IMR-90 (cell line): Measurements from ENCODE around the gene SDK1.

Source experiments
- BHLHE40 ChIP-seq: fragments of 150-350 bp; IDR thresholded peaks from 2 replicates; pipeline ENCODE4 v1.6.1; 2016; ENCODE audit warnings: mild to moderate bottlenecking, low read depth, low read length
- POLR2A ChIP-seq: IDR thresholded peaks from 2 replicates; pipeline ENCODE4 v1.6.1; 2012; ENCODE audit warnings: mild to moderate bottlenecking, low read depth, low read length
- TF ChIP-seq, protein P1 (sequence below): conservative IDR thresholded peaks from 2 replicates; pipeline ENCODE4 v1.5.1; 2012; ENCODE audit warnings: mild to moderate bottlenecking, low read depth, low read length, improper control_type of control experiment

DNA sequence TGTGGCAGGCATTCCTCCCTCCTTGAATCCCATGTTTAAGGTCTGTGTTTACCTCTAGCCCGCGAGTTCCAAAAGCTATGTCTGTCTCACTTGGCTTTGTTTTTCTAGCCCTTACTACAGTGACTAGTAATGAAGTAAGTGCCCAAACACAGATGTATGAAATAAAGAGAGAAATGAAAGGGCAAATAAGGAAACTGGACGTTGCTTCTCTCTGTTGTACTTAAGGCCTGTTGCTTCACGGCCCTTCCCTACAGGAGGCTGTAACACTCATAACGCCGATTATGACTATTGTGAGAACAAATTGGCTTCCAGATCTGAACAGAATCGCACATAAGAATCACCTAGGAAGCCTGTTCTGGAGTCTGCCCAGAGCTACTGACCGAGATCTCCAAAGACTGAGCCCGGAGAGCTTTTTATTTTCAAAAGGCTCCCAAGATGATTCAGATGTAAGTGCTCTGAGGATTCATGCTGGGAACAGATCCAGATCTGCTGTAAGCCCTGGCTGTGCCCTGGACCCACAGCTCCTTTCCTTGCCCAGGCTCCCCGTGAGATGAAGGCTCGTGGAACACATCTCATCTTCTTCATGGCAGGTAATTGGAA lies 432.6 kb downstream of the SDK1 start:
- TF ChIP-seq POLR2A (no peak), BHLHE40 (no peak)
- TF ChIP-seq, protein P1, sequence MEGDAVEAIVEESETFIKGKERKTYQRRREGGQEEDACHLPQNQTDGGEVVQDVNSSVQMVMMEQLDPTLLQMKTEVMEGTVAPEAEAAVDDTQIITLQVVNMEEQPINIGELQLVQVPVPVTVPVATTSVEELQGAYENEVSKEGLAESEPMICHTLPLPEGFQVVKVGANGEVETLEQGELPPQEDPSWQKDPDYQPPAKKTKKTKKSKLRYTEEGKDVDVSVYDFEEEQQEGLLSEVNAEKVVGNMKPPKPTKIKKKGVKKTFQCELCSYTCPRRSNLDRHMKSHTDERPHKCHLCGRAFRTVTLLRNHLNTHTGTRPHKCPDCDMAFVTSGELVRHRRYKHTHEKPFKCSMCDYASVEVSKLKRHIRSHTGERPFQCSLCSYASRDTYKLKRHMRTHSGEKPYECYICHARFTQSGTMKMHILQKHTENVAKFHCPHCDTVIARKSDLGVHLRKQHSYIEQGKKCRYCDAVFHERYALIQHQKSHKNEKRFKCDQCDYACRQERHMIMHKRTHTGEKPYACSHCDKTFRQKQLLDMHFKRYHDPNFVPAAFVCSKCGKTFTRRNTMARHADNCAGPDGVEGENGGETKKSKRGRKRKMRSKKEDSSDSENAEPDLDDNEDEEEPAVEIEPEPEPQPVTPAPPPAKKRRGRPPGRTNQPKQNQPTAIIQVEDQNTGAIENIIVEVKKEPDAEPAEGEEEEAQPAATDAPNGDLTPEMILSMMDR = no peak
